Stomach (tissue), 9 donors: ENCODE data around the gene SLAMF1. TPM values are rescaled to one million over a fixed set of nuclear protein-coding genes. Genes with fewer than 3 reads are reported as not detected.

Source experiments
- DNase-seq, 2 donors: peaks; one replicate each; pipeline versions ENCODE4 v3.0.0 to v3.0.0-alpha.2; 2013 to 2019
- H3K27ac ChIP-seq, 5 donors: fragments of 200-600 bp in 4 of 5; sonication (generic) in 4 of 5; one replicate each; pipeline ENCODE4 v1.5.1; 2013 to 2019; ENCODE audit warnings: mild to moderate bottlenecking in 1 of 5, moderate library complexity in 1 of 5
- H3K27me3 ChIP-seq, 3 donors: fragments of 200-600 bp; sonication (generic); one replicate each; pipeline ENCODE4 v1.5.1; 2017 to 2019; ENCODE audit warnings: mixed run types in 1 of 3
- H3K36me3 ChIP-seq, 4 donors: fragments of 200-600 bp; sonication (generic); 1 replicate in 3 of 4; 2 replicates in 1 of 4; pipeline ENCODE4 v1.5.1; 2016 to 2019
- H3K4me1 ChIP-seq, 4 donors: fragments of 200-600 bp; sonication (generic); one replicate each; pipeline ENCODE4 v1.5.1; 2016 to 2019
- H3K4me3 ChIP-seq, 4 donors: fragments of 200-600 bp; sonication (generic) in 3 of 4; one replicate each; pipeline ENCODE4 v1.5.1; 2016 to 2019; ENCODE audit warnings: mild to moderate bottlenecking in 1 of 4
- H3K9me3 ChIP-seq, 4 donors: fragments of 200-600 bp; sonication (generic); one replicate each; pipeline ENCODE4 v1.5.1; 2016 to 2019
- EP300 ChIP-seq: sonication (generic); formaldehyde crosslinking; IDR thresholded peaks from one replicate; pipeline ENCODE4 v1.6.1; 2017; ENCODE audit warnings: antibody characterized with exemption
- POLR2A ChIP-seq, 4 donors: fragments of 450-650 bp; IDR thresholded peaks; one replicate each; pipeline ENCODE4 v1.6.1; 2016; ENCODE audit warnings: antibody characterized with exemption in 4 of 4, control low read depth in 2 of 4, mild to moderate bottlenecking in 1 of 4, moderate library complexity in 1 of 4
- POLR2AphosphoS5 ChIP-seq, 3 donors: sonication (generic); formaldehyde crosslinking; IDR thresholded peaks; one replicate each; pipeline ENCODE4 v1.6.1; 2016; ENCODE audit warnings: antibody characterized with exemption in 3 of 3
- WGBS, 5 donors: extraction: QIAGEN DNeasy Blood & Tissue Kit in 3 of 5; methylation state at CpG; one replicate each; pipeline versions ENCODE4 v1.1.5 to v1.1.7; 2013 to 2018; 5-methylcytosine and 5-hydroxymethylcytosine counted together
- intact Hi-C: fragments of 100-400 bp; cut with DNase I; formaldehyde crosslinking; loops from one replicate; pipeline ENCODE4 v1.15.1; 2023; ENCODE audit warnings: low total_unique reads
- polyA plus RNA-seq, 3 donors: library from polyadenylated mRNA; stranded (reverse); fragments of 200-250 nt; gene quantifications; one replicate each; pipeline ENCODE4 v1.2.3, GENCODE V29; 2013
- total RNA-seq, 5 donors: library from RNA; depleted of rRNA; stranded (reverse); fragments of >200 nt; gene quantifications; one replicate each; pipeline versions ENCODE4 v1.1.0 to v1.2.3, GENCODE V29; 2014 to 2016
- TF ChIP-seq, protein P1 (sequence below), 7 experiments: fragments of 450-650 bp in 4 of 7; fragments of 200-600 bp in 3 of 7; sonication (generic) in 3 of 7; IDR thresholded peaks; one replicate each; pipeline ENCODE4 v1.5.1; 2016 to 2019; ENCODE audit warnings: antibody characterized with exemption in 7 of 7, control low read depth in 2 of 7, mild to moderate bottlenecking in 1 of 7
- donor health status: healthy with polysubstance abuse.
- donor health status: Bipolar disorder and iron deficiency.
- donor health status: healthy.

Gene SLAMF1
- total and polyA plus RNA-seq, 8 donors: 0.12 to 4.1 (median 0.92) TPM; not detected in 3

DNA sequence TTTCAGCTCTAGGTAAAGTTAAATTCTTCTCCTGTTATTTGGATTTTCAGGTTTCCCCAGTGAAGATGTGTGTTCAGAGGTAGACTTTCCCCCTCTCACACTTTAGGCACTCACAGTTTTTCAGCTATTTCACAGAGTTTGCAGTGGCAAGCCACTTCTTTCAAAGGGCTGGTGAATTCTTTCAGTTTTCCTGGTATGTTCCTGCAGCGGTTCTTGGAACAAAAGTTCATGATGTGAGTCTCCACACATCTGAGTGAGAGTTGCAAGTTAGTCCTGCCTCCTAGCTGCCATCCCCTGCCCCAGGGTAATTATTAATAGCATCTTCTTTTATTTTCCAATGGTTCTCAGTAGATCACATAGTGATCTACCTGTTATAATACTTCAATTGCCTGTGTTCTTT, 40.2 kb downstream of the SLAMF1 start:
- peaks cover 0 to 11% (median 0%) of the 10 kb centered on the region in 4 donors for H3K4me1 ChIP-seq
- H3K27me3 ChIP-seq: no peaks in the 10 kb centered on the region
- intact Hi-C loops: loop anchor here (5.0 kb wide), 1 partner anchor 179 kb away; no protein-coding TSS in a partner anchor
- no peaks in the 10 kb centered on the region for H3K36me3 ChIP-seq
- peaks cover 0 to 6% (median 3%) of the 10 kb centered on the region in 4 donors for H3K9me3 ChIP-seq
- 31 to 59% (median 42%) methylated on average over 1 of the region's 1 CpG for WGBS, 5 donors
- no peak for DNase-seq
- no peak overlapping the region for H3K27ac ChIP-seq
- TF ChIP-seq, protein P1, sequence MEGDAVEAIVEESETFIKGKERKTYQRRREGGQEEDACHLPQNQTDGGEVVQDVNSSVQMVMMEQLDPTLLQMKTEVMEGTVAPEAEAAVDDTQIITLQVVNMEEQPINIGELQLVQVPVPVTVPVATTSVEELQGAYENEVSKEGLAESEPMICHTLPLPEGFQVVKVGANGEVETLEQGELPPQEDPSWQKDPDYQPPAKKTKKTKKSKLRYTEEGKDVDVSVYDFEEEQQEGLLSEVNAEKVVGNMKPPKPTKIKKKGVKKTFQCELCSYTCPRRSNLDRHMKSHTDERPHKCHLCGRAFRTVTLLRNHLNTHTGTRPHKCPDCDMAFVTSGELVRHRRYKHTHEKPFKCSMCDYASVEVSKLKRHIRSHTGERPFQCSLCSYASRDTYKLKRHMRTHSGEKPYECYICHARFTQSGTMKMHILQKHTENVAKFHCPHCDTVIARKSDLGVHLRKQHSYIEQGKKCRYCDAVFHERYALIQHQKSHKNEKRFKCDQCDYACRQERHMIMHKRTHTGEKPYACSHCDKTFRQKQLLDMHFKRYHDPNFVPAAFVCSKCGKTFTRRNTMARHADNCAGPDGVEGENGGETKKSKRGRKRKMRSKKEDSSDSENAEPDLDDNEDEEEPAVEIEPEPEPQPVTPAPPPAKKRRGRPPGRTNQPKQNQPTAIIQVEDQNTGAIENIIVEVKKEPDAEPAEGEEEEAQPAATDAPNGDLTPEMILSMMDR (IDR thresholded peaks at IDR 0.05): no peak
- no peak for TF ChIP-seq EP300
- no peak for TF ChIP-seq POLR2A (IDR thresholded peaks at IDR 0.05)
- TF ChIP-seq POLR2AphosphoS5 (IDR thresholded peaks at IDR 0.05): no peak
- H3K4me3 ChIP-seq: no peak overlapping the region

DNA sequence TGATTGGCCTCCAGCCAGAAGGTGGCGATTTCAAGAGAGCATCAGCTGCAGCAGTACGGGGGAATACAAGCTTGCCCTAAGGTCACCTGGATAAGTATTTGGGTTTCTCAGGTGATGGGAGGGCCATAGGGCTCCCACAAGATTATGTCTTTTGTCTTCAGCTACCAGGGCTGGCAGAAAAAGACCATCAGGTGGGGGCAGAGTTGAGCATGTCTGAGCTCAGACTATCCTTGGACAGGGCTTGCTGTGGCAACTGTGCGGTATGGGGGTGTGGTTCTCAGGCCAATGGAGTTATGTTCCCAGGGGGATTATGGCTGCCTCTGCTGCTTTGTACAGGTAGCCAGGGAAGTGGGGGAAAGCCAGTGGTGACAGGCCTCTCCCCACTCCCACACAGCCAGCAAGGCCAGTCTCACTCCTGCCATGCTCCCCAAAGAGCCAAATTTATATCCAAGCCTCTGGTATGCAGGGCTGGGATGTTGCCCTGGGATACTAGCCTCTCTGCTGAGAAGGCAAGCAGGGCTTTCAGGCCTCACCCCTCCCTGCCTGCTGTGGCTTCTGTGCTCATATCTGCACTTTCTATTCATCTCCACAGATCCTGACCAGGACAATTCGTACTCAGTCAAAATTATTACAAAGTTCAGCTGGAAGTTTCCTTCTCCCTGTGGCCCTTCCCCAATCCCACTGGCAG, 40.9 kb downstream of the SLAMF1 start:
- H3K9me3 ChIP-seq: peaks cover 0 to 13% (median 9%) of the 10 kb centered on the region in 4 donors
- DNase-seq: no peak
- TF ChIP-seq, protein P1 (IDR thresholded peaks at IDR 0.05): no peak
- TF ChIP-seq EP300: no peak
- no peak for TF ChIP-seq POLR2AphosphoS5 (IDR thresholded peaks at IDR 0.05)
- no peak for TF ChIP-seq POLR2A (IDR thresholded peaks at IDR 0.05)
- no peak overlapping the region for H3K4me3 ChIP-seq
- no peaks in the 10 kb centered on the region for H3K27me3 ChIP-seq
- intact Hi-C loops: loop anchor here (5.0 kb wide), 1 partner anchor 179 kb away; no protein-coding TSS in a partner anchor
- H3K4me1 ChIP-seq: peaks cover 0 to 11% (median 0%) of the 10 kb centered on the region in 4 donors
- no peaks in the 10 kb centered on the region for H3K36me3 ChIP-seq
- 70 to 81% (median 78%) methylated on average over 3 to 4 of the region's 4 CpGs for WGBS, 5 donors
- no peak overlapping the region for H3K27ac ChIP-seq

DNA sequence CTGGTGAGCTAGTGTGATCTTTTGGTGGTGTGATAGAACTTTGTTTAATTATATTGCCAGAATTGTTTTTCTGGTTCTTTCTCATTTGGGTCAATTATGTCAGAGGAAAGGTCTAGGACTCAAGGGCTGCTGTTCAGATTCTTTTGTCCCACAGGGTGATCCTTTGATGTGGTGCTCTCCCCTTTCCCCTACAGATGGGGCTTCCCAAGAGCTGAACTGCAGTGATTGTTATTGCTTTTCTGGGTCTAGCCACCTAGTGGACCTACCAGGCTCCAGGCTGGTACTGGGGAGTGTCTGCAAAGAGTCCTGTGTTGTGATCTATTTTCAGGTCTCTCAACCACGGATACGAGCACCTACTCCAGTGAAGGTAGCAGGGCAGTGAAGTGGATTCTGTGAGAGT, 41.6 kb downstream of the SLAMF1 start:
- no peak for DNase-seq
- WGBS, 5 donors: 81 to 93% (median 91%) methylated on average over 2 of the region's 2 CpGs
- intact Hi-C loops: loop anchor here (5.0 kb wide), 1 partner anchor 178 kb away; no protein-coding TSS in a partner anchor

DNA sequence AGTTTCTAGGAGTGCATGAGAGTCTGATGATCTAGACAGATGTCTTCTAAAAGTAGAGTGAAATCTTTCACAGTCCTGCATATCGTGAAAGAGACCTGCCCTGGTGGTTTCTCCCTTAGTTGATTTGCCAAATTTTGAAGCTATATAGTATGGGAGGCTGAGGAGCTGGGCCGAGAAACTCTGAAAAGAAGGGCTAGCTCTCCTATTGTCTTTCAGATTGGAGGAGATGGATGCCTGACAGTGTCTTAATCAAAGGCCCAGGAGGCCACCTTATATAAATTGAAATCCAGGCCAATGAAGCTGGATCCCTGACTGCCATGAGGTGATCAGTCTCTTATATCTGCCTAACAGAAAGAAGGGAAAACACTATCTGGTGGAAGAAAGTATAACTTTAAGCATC, 49.1 kb downstream of the SLAMF1 start:
- TF ChIP-seq POLR2A (IDR thresholded peaks at IDR 0.05) (no peak), POLR2AphosphoS5 (IDR thresholded peaks at IDR 0.05) (no peak), EP300 (no peak)
- TF ChIP-seq, protein P1 (IDR thresholded peaks at IDR 0.05): no peak
- 62 to 97% (median 93%) methylated on average over 2 of the region's 2 CpGs for WGBS, 5 donors
- DNase-seq: no peak
- H3K27ac ChIP-seq: no peak overlapping the region
- no peaks in the 10 kb centered on the region for H3K36me3 ChIP-seq
- no peaks in the 10 kb centered on the region for H3K27me3 ChIP-seq
- no peaks in the 10 kb centered on the region for H3K4me1 ChIP-seq
- intact Hi-C loops: no loop called here
- no peak overlapping the region for H3K4me3 ChIP-seq
- H3K9me3 ChIP-seq: peaks cover 0 to 16% (median 13%) of the 10 kb centered on the region in 4 donors

More for the DNA sequence above, 41.6 kb downstream of the SLAMF1 start:
- Histone ChIP-seq H3K9me3 (peaks cover 0 to 17% (median 12%) of the 10 kb centered on the region in 4 donors), H3K4me1 (peaks cover 0 to 11% (median 0%) of the 10 kb centered on the region in 4 donors), H3K27ac (no peak overlapping the region), H3K36me3 (no peaks in the 10 kb centered on the region), H3K4me3 (no peak overlapping the region), H3K27me3 (no peaks in the 10 kb centered on the region)
- no peak for TF ChIP-seq POLR2AphosphoS5 (IDR thresholded peaks at IDR 0.05)

DNA sequence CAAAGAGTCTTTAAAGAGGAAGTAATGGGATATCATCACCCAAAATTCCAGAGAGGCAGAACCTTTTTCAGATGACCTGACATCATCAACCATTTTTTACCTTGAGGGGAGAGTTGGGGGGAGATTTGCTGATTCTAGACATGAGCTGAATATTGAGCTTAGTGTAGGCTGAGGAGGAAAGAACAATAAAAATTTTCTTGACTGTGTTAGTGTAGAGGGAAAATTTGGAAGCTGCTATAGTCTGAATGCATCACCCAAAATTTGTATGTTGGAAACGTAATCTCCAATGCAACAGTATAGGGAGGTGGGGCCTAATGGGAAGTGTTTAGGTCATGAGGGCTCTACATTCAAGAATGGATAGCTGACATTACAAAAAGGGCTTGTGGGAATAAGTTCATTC, 49.8 kb downstream of the SLAMF1 start:
- DNase-seq: no peak
- intact Hi-C loops: no loop called here
- H3K27ac ChIP-seq: no peak overlapping the region
- TF ChIP-seq EP300 (no peak), POLR2AphosphoS5 (IDR thresholded peaks at IDR 0.05) (no peak), POLR2A (IDR thresholded peaks at IDR 0.05) (no peak)
- TF ChIP-seq, protein P1 (IDR thresholded peaks at IDR 0.05): no peak
- no peaks in the 10 kb centered on the region for H3K36me3 ChIP-seq
- H3K9me3 ChIP-seq: peaks cover 0 to 17% (median 13%) of the 10 kb centered on the region in 4 donors
- 86 to 100% (median 96%) methylated on average over 1 of the region's 1 CpG for WGBS, 5 donors
- no peaks in the 10 kb centered on the region for H3K27me3 ChIP-seq
- no peaks in the 10 kb centered on the region for H3K4me1 ChIP-seq
- no peak overlapping the region for H3K4me3 ChIP-seq
